ENCODE measurements around the gene POMT2.
"Not testable (repeated sequence)": the region's sequence is repeated elsewhere in the genome, so short reads cannot be mapped to it uniquely, and the experiment has no call there.

POMT2 gene, protein sequence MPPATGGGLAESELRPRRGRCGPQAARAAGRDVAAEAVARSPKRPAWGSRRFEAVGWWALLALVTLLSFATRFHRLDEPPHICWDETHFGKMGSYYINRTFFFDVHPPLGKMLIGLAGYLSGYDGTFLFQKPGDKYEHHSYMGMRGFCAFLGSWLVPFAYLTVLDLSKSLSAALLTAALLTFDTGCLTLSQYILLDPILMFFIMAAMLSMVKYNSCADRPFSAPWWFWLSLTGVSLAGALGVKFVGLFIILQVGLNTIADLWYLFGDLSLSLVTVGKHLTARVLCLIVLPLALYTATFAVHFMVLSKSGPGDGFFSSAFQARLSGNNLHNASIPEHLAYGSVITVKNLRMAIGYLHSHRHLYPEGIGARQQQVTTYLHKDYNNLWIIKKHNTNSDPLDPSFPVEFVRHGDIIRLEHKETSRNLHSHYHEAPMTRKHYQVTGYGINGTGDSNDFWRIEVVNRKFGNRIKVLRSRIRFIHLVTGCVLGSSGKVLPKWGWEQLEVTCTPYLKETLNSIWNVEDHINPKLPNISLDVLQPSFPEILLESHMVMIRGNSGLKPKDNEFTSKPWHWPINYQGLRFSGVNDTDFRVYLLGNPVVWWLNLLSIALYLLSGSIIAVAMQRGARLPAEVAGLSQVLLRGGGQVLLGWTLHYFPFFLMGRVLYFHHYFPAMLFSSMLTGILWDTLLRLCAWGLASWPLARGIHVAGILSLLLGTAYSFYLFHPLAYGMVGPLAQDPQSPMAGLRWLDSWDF

DNA sequence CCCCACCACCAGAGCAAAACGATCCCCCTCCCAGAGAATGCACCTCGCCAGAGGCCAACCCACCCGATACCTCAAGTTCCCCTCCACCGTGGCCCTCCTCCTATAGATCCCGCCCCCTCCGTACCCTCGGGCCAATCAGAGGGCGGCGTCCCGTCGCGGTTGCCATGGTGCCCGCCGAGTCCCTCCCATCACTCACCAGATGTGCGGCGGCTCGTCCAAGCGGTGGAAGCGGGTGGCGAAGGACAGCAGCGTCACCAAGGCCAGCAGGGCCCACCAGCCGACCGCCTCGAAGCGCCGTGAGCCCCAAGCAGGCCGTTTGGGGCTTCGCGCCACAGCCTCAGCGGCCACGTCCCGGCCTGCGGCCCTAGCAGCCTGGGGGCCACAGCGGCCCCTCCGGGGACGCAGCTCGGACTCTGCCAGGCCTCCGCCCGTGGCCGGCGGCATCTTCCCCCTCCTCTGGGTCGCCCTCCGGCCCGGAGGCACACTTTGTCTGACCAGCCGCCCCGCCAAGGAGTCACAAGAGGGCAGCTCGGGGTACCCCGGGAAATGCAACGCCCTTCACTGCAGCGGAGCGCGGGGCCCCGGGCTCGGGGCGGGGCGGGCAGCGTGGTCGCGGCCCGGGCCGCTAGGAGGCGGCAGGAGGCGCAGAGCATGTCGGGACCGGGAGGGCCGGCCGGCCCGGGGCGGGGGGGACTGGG lies at the start of gene POMT2:
TSS of gene POMT2 (minus strand) at position 646 of the 698 bp plus-strand sequence. CDS start at position 444, 202 bp downstream.
- DNase-seq (ENCODE audit: low read depth) = peak; percentile 73

DNA sequence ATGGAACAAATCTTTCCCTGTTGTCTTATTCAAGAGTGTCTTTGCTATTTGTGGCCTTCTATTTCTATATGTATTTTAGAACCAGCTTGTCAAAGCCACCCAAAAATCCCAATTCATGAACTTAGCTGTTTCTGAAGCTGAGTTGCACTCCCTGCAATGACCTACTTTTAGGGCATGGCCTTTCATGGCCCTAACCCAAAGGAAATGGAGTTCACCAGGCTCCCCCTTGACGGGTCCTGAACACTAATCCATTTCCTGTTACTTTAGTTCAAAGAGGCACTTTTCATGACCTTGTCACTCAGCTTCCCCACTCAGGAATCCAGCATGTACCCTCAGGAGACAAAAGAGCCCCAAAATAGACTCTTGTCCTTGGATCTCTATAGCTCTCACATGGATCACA lies 48.6 kb upstream of the POMT2 start:
- no peak for DNase-seq (ENCODE audit: low read depth)

DNA sequence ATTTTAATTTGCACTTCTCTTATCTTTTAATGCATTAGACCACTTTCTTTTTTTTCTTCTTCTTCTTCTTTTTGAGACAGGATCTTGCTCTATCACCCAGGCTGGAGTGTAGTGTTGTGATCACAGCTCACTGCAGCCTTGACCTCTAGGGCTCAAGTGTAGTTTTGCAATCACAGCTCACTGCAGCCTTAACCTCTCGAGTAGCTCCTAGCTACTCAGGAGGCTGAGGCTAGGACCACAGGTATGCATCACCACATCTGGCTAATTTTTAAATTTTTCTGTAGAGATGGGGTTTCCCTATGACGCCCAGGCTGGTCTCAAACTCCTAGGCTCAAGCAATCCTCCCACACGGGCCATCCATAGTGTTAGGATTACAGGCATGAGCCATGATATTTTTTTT lies 43.5 kb upstream of the POMT2 start:
- DNase-seq (ENCODE audit: low read depth) = peak; percentile 19

DNA sequence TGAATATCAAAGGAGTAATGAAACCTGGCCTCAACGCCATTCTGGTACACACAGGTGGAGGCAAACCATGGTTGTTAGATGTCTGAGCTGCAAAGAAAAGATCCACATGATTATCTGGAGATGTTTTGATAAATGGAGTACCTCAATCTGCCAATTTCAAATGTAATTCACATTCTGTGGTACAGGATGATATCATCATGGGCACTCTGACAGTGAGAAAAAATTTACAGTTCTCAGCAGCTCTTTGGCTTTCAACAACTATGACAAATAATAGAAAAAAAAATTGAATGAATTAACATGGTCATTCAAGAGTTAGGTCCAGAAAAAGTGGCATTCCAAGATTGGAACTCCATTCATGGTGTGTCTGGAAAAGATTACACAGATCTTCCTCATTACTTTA lies 38.9 kb upstream of the POMT2 start:
- DNase-seq (ENCODE audit: low read depth) = no peak

DNA sequence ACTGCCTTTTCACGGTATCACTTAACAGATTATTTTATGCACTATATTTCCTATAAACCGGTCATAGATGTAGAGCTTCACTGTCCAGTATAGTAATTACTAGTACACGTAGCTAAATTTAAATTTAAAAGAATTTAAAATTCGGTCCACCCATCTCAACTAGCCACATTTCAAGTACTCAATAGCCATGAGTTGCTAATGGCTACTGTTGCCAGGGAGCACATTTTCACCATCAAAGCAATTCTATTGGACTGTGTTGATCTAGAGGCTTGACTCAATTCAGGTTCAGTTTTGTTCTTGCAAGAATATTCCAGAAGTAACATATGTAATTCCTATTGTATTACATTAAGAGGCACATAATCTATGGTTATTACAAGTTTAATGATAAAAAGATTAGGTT lies 36.2 kb upstream of the POMT2 start:
- no peak for DNase-seq (ENCODE audit: low read depth)

DNA sequence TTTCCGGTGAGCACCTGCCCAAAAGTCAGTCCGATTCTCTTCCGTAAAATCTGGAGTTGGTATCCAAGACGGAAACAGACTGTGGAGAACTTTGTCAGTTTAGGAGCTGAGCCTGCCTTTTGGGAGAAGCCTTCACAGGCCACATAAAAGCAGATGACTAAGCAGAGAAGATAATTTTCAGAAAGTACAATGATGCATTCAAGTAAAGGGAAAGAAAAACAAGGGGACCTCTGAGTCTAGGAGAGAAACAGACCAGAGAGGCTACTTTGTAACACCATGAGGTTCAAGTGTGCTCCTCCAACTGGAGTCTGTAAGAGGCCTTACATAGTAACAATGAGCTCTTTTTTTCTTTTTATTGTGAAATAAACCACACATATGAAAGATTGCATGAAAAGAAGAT lies 35.1 kb upstream of the POMT2 start:
- no peak for DNase-seq (ENCODE audit: low read depth)

DNA sequence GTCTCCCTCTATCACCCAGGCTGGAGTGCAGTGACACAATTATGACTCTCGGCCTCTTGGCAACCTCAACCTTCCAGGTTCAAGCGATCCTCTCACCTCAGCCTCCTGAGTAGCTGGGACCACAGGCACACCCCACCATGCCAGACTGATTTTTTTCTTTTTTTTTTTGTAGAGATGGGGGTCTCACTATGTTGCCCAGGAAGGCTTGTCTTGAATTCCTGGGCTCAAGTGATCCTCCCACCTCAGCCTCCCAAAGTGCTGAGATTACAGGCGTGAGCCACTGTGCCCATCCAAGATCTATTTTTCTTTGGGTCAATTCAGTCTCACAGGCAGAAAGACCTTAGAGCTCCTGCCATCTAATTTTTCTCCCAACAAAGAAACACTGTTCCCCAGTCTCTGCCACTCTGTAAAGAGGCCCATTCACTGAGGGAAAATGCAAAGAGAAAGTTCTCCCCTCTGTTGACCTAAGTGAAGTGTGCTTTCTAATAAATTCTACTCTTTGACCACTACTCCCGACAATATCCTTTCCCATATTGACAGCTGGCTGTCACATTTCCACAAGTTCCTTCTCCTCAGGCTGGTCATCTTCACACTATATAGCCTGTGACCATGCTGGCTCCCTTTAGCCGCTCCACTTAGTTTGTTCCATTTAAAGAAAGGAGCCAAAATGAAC lies 32.9 kb upstream of the POMT2 start:
- no peak for DNase-seq (ENCODE audit: low read depth)

DNA sequence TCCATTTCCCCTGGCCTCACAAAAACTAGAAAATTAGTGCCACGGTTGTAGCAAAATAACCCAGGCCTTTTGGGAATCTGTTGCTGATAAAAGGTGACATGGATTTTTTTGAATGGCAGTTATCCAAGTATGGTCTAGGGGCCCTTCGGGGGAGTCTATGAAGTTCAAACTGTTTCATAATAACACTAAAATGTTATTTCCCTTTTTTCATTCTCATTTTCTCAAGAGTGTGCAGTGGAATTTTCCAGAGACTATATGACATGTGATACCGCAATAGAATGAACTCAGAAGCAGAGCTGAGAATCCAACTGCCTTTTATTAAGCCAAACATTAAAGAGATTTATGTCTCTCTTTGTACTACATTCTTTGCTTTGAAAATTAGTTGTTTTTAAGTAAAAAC lies 27.1 kb upstream of the POMT2 start:
- peak; percentile 50 for DNase-seq (ENCODE audit: low read depth)

DNA sequence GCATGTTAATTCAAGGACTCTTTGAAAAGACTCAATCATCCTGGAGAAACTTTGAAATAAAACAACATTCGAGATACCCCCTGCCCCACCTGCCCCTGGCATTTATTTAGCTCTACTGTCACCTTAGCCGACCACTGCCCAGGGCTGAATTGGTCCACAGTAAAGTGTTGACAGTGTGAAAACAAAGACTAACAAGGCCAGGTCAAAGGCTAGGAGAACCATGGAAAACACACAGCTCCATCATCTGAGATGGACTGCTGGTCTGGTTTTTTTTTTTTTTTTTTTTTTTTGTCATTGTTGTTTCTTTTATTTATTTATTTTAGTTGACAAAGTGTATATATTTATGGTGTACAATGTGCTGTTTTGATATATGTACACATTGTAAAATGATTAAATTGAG lies 25.8 kb upstream of the POMT2 start:
- no peak for DNase-seq (ENCODE audit: low read depth)

DNA sequence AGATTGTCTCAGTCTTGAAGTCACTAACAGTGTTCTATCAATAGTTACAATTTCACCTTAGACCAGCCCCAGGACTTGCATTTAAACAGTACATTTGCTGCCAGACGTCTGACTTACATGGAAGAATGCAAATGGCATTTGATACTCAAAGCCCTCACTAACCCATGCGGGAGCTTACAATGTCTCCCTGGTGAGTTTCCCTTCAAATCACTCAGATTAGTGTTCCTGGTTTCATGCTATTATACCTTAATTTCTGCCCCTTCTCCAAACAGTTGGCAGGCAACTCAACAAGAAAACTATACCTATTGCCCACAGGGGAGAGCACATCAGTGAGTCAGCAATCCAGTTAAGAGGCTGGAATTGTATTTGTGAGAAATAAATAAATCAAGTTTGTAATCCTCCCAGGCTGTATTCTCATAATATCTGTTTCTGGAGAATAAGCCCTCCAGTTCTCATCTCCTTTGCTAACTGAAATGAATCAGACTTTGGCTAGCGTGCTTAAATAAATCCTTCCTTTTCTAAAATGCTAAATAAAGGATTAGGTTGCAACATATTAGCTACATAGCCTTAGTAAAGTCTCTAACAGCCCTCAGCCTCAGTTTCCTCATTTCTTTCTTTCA lies 23.8 kb upstream of the POMT2 start:
- peak; percentile 85 for DNase-seq (ENCODE audit: low read depth)

DNA sequence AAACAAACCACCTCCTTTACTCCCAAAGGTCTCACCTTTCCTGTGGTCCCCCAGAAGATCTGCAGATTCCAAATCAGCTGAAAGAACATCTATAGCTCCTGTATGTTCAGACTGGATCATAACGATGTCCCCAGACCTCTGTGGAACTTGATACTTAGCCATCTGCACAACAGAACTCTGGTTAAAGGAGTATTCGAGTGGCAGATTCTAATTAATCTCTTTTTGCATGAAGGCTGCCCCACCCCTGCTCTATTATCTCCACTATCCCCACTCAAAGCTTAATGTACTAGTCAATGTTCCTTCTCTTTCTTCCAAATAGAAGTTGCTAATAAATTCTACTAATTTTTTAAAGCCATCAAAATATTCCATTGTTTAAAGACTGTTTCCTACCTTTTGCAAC lies 23.0 kb upstream of the POMT2 start:
- DNase-seq (ENCODE audit: low read depth) = no peak

DNA sequence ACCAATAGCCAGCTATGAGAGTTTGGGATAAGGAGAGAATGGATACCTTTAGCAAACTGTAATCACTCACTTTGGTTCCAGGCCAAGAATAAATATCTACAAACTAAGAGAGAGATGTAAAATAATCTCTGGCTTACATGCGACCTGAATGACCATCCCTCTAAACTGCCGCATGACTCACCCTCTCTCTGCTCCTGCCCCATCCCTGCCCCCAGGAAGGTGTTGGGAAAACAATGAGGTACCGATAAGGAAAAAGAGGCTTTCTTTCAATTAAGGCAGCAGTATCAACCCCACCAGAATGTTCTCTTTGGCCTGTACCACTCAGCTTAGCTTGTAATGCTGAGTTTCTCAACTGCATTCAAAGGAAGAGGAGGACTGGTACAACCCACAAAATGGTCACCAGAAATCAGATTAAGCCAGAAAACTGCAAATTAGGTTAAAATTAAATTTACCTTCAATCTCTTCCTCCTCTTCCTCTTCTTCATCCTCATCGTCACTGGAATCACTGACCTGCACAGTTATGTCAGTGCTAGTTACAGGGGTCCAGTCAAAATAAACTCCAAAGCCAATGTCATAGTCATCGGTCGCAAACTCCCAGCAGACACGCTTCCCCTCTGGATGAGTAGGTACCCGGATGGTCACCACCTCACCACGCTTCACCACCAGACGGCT lies 22.2 kb upstream of the POMT2 start:
- peak; percentile 19 for DNase-seq (ENCODE audit: low read depth)

DNA sequence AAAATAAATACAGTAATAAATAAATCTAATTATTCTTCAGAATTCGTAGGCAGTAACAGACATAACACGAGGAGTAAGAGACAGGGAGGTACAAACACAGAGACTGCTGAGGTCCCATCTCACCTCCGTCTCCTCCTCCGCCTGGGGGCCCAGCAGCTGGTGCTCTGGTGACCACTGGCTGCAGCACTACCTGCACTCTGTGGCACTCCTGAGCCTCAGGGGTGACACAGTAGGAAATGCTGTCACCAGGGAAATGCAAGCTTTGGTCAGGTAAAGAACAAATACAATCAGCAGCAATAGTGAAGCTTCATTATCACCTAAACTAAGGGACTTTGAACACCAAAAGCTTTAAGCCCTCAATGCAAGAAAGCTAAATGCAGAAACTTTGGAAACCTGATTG lies 19.7 kb upstream of the POMT2 start:
- DNase-seq (ENCODE audit: low read depth) = no peak

DNA sequence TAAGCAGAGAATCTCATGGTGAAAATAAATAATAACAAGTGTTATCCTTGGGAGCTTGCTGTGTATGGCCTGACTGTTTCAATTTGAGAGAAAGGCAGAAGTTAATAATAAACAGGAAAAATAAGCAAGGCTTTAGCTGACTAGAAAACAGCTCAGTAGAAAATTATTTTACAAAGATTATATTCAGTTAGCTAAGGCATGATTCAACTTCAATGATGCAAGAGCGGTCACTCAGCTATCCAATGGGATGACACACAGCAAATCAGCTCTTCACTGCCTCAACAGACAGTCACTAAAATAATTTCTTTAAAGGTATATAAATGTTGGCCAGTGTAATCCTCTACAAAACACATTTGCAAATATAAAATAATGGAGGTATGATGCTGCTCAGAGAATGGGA lies 18.7 kb upstream of the POMT2 start:
- DNase-seq (ENCODE audit: low read depth) = peak; percentile 85

DNA sequence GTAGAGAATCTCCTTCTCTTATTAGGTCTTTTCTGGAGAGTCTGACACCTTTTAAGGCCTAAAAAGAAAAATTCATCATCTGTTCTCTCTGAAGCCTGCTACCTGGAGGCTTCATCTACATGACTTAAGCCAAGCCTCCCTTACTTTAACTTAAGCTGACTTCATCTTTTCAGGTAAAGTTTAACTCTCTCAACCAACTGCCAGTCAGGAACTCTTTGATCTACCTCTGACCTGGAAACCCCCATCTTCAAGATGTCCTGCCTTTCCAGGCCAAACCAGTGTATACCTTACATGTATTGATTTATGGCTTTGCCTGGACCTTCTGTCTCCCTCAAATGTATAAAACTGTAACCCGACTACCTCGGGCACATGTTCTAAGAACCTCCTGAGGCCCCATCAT lies 17.6 kb upstream of the POMT2 start:
- DNase-seq (ENCODE audit: low read depth) = no peak

DNA sequence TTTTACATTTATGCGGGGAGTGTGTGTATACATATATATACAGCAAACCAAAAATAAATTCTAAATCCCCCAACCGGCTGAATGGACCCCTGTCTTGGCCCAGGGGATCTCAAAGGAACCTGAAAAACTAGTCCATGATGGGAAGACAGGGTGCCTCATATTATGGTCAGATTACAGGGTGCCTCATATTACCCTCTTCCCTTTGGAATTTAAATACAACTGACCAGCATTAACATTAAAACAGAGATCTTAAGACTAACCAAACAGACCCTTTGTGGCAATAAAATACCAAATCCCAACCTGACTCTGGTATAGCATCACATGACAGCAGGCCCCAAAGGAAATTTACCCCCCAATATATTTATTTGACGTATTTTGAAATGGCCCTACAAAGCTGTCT lies 17.2 kb upstream of the POMT2 start:
- DNase-seq (ENCODE audit: low read depth) = no peak

DNA sequence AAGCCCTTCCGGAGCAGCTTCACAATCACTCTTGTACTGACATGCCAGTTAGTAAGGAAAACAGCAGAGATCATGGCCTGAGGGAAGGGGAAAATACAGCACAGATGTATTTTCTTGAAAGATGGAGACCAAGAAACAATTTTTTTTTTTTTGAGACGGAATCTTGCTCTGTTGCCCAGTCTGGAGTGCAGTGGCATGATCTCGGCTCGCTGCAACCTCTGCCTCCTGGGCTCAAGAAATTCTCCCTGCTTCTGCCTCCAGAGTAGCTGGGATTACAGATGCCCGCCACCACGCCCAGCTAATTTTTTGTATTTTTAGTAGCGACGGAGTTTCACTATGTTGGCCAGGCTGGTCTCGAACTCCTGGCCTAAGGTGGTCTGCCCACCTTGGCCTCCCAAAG lies 16.6 kb upstream of the POMT2 start:
- DNase-seq (ENCODE audit: low read depth) = not testable (repeated sequence)

DNA sequence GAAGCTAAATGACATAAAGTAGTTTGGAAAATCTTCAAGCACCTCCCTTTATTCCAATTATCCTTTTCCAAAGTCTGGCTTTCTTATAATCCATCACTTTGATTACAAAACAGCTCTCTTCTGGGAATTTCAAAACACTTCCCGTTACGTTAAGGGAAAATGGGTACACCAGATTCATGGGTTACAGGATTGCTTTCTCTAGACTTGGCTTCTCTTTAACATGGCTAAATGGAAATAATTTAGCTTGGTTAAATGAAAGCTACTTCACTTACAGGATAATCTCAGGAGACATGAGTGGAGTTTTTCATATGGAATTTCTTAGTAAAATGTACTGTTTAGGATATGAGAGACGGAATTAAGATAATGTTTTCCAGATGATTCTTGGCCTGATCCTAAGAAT lies 14.9 kb upstream of the POMT2 start:
- no peak for DNase-seq (ENCODE audit: low read depth)

DNA sequence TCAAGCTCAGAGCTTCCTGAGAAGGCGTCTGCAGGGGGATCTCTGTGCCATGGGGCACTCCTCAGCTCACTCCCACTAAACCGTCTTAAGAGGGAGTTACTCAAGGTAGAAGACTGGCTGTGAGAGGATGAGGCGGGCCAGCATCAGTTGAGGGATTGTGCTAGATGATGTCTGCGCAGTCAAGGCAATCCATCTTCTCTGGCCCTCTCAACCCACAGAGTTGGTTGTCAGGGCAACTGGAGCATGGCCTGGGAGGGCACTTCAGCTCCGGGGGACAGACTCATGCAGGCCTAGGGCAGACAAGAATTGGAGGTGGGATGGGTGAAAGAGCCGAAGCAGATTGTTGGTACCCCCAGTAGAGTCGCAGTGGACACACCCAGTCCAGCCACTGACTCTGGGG lies 9.2 kb upstream of the POMT2 start:
- DNase-seq (ENCODE audit: low read depth) = no peak

DNA sequence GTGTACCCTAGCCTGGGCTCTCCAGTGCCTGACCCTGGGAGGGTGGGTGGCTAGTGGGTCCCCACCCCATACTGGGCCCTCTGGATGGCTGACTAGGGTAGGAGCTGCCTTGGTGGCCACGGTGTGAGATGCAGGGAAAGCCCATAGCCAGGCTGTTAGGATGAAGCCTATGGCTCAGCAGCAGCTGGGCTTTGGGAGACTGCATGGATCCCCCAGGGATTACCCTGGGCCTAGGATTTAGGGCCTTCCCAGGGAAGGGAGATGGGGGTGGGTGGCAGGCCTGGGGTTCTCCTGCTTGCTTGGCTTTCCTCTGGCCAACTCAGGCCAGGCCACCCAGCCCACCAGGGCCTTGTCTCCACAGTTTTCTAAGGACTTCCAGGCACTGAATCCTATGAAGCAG lies 6.4 kb upstream of the POMT2 start:
- DNase-seq (ENCODE audit: low read depth) = no peak

DNA sequence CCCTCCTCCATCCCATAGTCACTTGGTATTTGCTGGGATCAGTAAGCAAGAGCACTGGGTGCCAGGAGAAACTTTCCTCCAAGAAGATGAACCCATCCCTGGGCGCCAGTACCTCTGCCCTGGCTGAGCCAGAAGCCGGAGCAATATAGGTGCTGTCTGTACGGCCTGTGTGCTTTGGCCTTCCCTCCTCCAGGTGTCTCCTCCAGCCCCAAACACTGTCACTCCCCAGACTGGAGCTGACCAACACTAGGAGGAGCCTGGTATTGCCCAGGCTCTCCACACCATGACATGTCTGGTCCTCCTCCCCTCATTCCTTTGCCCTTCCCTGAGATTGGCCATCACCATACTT lies 5.0 kb upstream of the POMT2 start:
- DNase-seq (ENCODE audit: low read depth) = no peak

Measured in amniotic epithelial cell (primary cell).